Measurements from ENCODE around the gene CDK9. TPM values are rescaled to one million over a fixed set of nuclear protein-coding genes. Genes with fewer than 3 reads are reported as not detected.

The CDK9 gene
- total and polyA plus RNA-seq, 10 of the 15 experiments (the other 5 are each of a cell fraction or from before 2014, with no cell fraction given): 7.3 to 92.6 (median 51.6) TPM

DNA sequence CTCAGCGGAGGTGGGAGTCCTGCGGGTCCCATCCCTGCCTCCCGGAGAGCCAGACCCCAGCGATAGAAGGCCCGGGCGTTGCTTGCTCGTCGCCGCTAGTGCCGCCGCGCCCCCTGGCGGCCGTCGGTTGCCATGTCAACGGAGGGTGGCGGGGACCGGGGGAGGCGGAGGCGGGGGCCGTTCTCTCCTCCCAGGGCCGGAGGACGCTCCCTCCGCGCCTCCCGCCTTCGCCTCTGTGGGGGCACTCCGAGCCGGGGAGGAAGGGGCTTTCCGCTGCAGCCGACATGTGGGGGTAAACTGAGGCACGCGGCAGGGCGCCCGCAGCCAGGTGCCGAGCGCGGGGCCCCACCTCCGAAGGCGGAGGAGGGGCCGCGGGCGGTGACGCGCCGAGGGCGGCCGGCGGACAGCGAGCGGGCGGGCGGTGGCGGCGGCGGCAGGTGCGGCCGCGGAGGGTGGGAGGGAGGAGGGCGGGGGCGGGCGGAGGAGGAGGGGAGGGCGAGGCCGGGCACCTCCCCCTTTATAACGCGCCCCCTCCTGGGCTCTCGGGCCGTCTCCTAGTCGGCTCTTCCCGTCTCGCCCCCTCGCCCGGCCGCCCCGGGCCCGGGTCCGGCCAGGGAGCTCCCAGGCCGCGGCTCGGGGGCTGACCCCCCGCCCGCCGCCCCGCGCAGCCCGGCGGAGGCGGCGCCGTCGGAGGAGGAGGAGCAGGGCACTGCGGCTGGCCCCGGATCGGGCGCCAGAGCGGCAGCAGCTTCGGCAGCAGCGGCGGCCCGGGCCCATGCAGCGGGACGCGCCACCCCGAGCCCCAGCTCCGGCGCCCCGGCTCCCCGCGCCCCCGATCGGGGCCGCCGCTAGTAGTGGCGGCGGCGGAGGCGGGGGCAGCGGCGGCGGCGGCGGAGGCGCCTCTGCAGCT, 556 bp upstream of the CDK9 start (continued):
- no peak for TF ChIP-seq NFYB (IDR thresholded peaks at IDR 0.05; ENCODE audit: insufficient read depth, low read depth, low read length)
- no peak for TF ChIP-seq TCF7 (IDR thresholded peaks at IDR 0.05; ENCODE audit: borderline replicate concordance)
- no peak for TF ChIP-seq ZNF207 (IDR thresholded peaks at IDR 0.05; ENCODE audit: borderline replicate concordance)
- TF ChIP-seq, protein P1, sequence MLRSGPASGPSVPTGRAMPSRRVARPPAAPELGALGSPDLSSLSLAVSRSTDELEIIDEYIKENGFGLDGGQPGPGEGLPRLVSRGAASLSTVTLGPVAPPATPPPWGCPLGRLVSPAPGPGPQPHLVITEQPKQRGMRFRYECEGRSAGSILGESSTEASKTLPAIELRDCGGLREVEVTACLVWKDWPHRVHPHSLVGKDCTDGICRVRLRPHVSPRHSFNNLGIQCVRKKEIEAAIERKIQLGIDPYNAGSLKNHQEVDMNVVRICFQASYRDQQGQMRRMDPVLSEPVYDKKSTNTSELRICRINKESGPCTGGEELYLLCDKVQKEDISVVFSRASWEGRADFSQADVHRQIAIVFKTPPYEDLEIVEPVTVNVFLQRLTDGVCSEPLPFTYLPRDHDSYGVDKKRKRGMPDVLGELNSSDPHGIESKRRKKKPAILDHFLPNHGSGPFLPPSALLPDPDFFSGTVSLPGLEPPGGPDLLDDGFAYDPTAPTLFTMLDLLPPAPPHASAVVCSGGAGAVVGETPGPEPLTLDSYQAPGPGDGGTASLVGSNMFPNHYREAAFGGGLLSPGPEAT (IDR thresholded peaks at IDR 0.05; ENCODE audit: low read depth): 0 out of 2 replicates have a peak, but pooled peaks have one; percentile 15
- TF ChIP-seq, protein P2, sequence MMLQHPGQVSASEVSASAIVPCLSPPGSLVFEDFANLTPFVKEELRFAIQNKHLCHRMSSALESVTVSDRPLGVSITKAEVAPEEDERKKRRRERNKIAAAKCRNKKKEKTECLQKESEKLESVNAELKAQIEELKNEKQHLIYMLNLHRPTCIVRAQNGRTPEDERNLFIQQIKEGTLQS (IDR thresholded peaks at IDR 0.05; ENCODE audit: borderline replicate concordance, extremely low read depth, low read depth, low read length): no peak
- TF ChIP-seq ATF7 (IDR thresholded peaks at IDR 0.05; ENCODE audit: low read depth): peak; percentile 4; the same call in 1 of the 2 replicates
- 0 out of 2 replicates have a peak, but pooled peaks have one; percentile 46 for TF ChIP-seq NR2F1 (conservative IDR thresholded peaks at IDR 0.05)
- 0 out of 2 replicates have a peak, but pooled peaks have one; percentile 16 for TF ChIP-seq ZSCAN29 (IDR thresholded peaks at IDR 0.05)
- TF ChIP-seq CEBPB (IDR thresholded peaks at IDR 0.05; ENCODE audit: borderline replicate concordance in 1 of 2, low read depth in 2 of 2, low read length in 2 of 2): no peak
- TF ChIP-seq SMC3 (IDR thresholded peaks at IDR 0.05; ENCODE audit: borderline replicate concordance, low read length): peak; percentile 69
- no peak for TF ChIP-seq FOXM1 (IDR thresholded peaks at IDR 0.05; ENCODE audit: low read depth, low read length)
- peak; percentile 94 for TF ChIP-seq IKZF1 (conservative IDR thresholded peaks at IDR 0.05)
- peak; percentile 85 for TF ChIP-seq BMI1 (IDR thresholded peaks at IDR 0.05; ENCODE audit: borderline replicate concordance)
- TF ChIP-seq, protein P3, sequence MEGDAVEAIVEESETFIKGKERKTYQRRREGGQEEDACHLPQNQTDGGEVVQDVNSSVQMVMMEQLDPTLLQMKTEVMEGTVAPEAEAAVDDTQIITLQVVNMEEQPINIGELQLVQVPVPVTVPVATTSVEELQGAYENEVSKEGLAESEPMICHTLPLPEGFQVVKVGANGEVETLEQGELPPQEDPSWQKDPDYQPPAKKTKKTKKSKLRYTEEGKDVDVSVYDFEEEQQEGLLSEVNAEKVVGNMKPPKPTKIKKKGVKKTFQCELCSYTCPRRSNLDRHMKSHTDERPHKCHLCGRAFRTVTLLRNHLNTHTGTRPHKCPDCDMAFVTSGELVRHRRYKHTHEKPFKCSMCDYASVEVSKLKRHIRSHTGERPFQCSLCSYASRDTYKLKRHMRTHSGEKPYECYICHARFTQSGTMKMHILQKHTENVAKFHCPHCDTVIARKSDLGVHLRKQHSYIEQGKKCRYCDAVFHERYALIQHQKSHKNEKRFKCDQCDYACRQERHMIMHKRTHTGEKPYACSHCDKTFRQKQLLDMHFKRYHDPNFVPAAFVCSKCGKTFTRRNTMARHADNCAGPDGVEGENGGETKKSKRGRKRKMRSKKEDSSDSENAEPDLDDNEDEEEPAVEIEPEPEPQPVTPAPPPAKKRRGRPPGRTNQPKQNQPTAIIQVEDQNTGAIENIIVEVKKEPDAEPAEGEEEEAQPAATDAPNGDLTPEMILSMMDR (IDR thresholded peaks at IDR 0.05 in 2 of 3, conservative IDR thresholded peaks at IDR 0.05 in 1 of 3; ENCODE audit: control insufficient read depth in 2 of 3, extremely low read depth in 1 of 3, insufficient read depth in 1 of 3, low read depth in 3 of 3, low read length in 3 of 3): peak; percentile 65 to 89 (median 82)
- TF ChIP-seq EED (IDR thresholded peaks at IDR 0.05; ENCODE audit: low read depth): no peak; the same call in 1 of the 2 replicates
- TF ChIP-seq EGR1 (IDR thresholded peaks at IDR 0.05; ENCODE audit: borderline replicate concordance in 1 of 2, low read depth in 2 of 2, low read length in 2 of 2): peak in 1 of 2 experiments; percentile 87; a peak in 2 of 3 replicates
- no peak for TF ChIP-seq EZH2 (IDR thresholded peaks at IDR 0.05; ENCODE audit: borderline replicate concordance, control insufficient read depth, low read depth, low read length)
- peak; percentile 14 for TF ChIP-seq SP1 (IDR thresholded peaks at IDR 0.05; ENCODE audit: low read depth, low read length)
- TF ChIP-seq, protein P4, sequence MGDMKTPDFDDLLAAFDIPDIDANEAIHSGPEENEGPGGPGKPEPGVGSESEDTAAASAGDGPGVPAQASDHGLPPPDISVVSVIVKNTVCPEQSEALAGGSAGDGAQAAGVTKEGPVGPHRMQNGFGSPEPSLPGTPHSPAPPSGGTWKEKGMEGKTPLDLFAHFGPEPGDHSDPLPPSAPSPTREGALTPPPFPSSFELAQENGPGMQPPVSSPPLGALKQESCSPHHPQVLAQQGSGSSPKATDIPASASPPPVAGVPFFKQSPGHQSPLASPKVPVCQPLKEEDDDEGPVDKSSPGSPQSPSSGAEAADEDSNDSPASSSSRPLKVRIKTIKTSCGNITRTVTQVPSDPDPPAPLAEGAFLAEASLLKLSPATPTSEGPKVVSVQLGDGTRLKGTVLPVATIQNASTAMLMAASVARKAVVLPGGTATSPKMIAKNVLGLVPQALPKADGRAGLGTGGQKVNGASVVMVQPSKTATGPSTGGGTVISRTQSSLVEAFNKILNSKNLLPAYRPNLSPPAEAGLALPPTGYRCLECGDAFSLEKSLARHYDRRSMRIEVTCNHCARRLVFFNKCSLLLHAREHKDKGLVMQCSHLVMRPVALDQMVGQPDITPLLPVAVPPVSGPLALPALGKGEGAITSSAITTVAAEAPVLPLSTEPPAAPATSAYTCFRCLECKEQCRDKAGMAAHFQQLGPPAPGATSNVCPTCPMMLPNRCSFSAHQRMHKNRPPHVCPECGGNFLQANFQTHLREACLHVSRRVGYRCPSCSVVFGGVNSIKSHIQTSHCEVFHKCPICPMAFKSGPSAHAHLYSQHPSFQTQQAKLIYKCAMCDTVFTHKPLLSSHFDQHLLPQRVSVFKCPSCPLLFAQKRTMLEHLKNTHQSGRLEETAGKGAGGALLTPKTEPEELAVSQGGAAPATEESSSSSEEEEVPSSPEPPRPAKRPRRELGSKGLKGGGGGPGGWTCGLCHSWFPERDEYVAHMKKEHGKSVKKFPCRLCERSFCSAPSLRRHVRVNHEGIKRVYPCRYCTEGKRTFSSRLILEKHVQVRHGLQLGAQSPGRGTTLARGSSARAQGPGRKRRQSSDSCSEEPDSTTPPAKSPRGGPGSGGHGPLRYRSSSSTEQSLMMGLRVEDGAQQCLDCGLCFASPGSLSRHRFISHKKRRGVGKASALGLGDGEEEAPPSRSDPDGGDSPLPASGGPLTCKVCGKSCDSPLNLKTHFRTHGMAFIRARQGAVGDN (IDR thresholded peaks at IDR 0.05): peak; percentile 51; the same call in 1 of the 2 replicates
- TF ChIP-seq RB1 (IDR thresholded peaks at IDR 0.05; ENCODE audit: borderline replicate concordance): peak; percentile 34; the same call in 1 of the 2 replicates
- peak; percentile 87 for TF ChIP-seq LARP7 (IDR thresholded peaks at IDR 0.05)
